GM18907 (cell line): Measurements from ENCODE around the gene C1QTNF5.

Experiments used
- ATAC-seq: cut with Tn5 transposase; IDR thresholded peaks from one replicate; pipeline ENCODE4 v1.9.1; 2021; ENCODE audit warnings: mild to moderate bottlenecking, moderate library complexity; ENCODE audit not compliant: unreplicated experiment

C1QTNF5 gene

GRCh38 chr11:119373059-119373920 is 32.6 kb upstream of the C1QTNF5 start:
- no peak for ATAC-seq

DNA sequence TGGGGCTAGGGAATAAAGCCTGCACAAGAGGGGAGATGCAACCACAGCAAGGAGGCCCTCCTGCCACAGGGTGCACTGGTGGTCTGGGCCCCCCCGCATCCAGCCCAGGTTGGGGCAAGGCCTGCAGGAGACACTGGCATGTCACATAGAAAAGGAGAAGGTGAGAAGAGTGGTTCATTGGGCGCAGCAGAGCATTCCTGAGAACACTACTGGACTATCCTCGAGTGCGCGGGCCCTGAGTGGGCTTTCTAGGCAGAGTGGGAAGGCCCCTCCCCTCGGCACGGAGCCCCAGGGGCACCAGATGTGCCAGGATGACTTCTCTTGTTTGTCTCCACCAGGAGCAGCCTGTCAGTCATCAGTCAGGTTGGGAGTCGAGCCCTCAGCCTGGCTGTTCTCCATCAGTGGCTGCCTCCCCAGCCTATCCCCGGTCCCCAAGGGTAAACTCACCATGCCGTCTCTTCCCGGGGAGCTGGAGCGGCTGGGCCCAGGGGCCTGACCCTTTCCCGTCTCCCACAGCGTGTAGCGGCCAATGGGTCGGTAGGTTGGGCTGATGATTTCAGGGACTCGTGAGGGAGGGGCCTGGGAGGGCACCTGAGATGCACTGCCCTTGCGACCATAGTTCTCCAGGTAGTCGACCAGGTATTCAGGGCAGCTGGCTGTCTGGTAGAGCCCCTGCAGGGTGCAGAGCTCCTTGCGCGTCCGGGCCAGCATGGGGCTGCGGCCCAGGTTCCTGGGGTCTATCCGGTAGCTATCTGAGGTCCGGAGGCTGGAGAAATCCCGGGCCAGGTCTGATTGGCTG is 31.8 kb upstream of the C1QTNF5 start:
- ATAC-seq: no peak

- no peak for ATAC-seq
Observed at GRCh38 chr11:119371778-119372182, 31.1 kb upstream of the C1QTNF5 start.

DNA sequence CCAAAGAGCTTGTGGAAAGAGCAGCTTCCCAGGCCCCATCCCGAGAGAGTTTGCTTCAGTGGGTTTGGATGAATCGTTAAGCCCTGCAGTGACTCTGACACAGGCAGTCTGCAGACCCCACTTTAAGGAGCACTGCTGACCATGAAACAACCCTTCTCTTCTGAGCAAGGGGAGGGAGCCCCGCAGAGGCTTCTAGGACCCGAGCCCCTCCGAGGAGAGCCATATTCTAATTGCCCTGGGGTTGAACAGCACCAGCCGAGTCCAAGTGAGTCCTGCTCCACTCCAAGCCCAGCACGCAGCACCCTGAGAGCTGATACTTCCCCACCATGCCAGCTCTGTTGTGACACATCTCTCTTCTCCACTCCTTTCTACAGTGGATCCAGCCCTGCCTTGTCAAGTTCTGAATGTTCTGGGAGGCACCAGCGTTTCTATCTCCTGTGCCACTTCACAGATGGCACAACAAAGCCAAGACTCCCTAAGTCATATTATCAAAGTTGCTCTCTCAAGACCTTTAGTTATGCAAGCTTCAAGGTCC is 30.5 kb upstream of the C1QTNF5 start:
- no peak for ATAC-seq

GRCh38 chr11:119370486-119371046 is 29.9 kb upstream of the C1QTNF5 start:
- ATAC-seq: no peak

GRCh38 chr11:119369132-119369925 is 28.6 kb upstream of the C1QTNF5 start:
- no peak for ATAC-seq

- no peak for ATAC-seq
Observed at GRCh38 chr11:119368121-119369034, 27.7 kb upstream of the C1QTNF5 start.

DNA sequence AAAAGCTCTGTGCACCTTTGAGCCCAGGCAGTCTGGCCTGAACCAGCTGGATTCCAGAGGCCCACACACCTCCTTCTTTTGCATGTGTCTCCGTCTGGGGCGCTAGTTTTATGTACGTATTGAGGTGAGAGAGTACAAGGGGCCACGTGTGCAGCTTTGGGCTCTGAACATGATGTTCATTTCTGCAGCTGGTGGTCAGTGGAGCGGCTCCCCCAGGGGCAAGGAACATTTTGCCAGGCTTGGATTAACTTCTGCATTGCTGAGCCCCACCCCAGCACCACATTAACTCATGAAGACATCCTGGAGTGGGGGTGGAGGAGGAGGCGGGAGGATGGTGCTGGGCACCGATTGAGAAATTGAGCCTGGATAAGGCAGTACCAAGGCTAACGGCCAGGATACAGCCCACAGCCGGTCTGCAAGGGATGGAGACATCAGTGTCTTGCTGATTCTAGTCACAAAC is 27.0 kb upstream of the C1QTNF5 start:
- no peak for ATAC-seq

GRCh38 chr11:119366690-119367620 is 26.3 kb upstream of the C1QTNF5 start:
- ATAC-seq: no peak

DNA sequence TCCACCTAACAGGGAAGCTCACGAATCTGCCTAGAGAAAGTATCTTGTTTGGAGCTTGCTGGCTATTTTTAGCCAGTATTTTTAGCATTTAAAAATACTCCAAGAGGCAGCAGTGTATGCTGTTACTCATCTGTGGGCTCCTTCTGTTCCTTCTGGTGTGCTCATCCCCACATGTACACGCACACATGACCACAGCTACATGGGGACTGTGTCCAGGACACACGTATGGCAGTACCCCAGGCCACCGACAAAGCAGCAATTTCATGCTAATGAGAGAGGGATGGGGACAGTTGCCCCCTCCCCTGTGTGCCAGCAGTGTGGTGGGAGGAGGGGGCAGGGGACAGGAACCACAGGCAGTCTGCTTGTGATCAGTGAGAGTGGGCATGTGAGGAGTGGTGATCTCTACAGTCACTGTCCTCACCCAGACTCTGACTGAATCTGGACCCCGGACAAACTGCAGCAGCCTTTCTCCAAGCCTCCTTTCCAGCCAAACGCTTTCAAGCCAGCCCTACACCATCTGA is 24.4 kb upstream of the C1QTNF5 start:
- no peak for ATAC-seq

DNA sequence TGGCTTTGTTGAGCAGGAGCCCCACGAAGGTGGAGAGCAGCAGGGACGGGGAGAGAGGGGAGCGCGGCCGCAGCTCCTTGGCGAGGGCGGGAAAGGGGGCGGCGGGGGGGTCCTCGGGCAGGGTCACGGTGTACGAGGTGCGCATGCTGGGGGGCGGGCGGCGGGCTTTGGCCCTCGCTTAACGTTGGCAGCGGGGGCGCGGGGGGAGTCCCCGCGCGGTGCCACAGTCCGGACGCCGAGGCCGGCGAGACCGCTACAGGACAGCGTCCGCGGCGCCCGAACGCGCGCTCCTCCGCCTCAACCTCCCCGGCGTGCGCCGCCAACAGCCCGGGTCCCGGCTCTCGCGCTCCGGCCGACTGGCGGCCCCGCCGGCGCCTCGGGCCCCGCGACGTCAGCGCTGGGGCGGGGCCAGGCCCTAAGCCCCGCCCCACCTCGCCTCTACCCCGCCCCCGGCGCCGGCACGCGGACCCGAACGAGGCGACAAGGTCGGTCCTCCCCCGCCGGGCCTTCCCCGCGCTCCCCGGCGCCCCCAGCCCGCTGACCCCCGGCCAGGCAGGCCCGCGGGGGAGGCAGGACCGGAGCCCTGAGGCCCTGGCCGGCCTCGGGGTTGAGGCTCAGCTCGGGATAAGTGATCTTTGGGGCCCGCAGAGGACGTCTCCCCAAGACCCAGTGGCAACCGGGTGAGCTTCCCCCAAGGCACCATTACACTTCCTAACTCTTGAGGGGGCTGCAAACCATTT is 23.3 kb upstream of the C1QTNF5 start:
- ATAC-seq: no peak

- no peak for ATAC-seq
Observed at GRCh38 chr11:119363081-119363850, 22.6 kb upstream of the C1QTNF5 start.

DNA sequence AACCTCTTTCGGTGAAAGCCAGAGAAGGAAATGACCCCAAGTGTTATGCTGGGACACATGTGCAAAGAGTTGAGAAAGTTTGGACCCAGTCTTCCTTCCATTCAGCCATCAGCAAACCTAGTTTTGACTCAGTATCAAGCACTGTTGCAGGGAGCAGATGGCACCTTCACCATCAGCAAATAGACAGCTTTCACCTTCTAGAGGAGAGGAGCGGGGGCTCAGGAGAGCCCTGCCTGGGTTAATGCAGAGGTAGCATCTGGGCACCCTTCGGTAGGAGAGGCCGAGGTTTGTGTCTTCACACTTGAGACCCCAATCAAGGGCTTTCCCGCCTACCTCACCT is 22.0 kb upstream of the C1QTNF5 start:
- ATAC-seq: no peak

DNA sequence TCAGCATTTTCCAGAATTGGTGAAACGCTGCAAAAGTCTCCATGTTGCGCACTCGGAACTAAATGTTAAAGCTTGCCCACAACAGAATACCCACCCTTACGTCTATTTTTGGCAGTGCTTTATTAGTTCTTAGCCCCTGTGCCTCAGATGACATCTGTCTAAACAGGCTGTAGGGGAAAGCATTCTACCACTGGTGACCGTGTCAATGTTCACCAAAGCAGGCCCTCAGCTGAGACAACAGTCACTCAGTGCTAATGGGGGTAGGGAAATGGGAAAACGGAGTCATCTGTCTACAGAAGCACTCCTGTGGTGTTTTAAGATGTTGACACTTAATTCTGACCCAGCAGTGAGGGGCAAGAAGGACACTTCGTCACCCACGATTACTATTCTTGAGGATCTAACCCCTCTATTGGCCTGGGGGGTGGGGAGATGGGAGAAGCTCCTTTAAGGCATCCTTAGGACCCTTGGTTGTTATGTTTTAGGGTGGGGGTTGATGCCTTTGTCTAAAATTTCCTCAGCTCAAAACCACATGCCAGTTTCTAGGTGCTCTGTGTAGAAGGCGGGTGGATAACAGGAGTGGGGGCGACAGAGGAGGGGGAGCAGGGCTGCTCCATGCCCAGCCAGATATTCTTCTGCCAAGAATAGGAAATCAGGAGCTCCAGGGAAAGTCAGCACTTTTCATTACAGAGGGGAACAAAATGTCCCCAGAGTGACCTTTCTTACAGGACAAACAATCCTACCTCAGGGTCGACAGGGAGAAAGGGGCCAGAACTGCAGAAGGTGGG is 21.4 kb upstream of the C1QTNF5 start:
- ATAC-seq: no peak

GRCh38 chr11:119361056-119361787 is 20.5 kb upstream of the C1QTNF5 start:
- no peak for ATAC-seq
